HEK293 (cell line): ENCODE results near the gene ARSB.

Experiments used
- CTCF ChIA-PET: fragments of 350-600 bp; formaldehyde crosslinking; extraction: SDS; loops from one replicate; lab custom pipeline; 2021; ENCODE audit warnings: antibody characterized with exemption; lab: Yijun Ruan, JAX
- POLR2A ChIA-PET: fragments of 300-600 bp; formaldehyde crosslinking; extraction: SDS; loops from one replicate; lab custom pipeline; 2020; ENCODE audit warnings: antibody characterized with exemption, inconsistent platforms; lab: Yijun Ruan, JAX
- H3K27ac ChIP-seq: fragments of 200-500 bp; sonication (Bioruptor generic); 2 replicates; pipeline ENCODE4 v1.5.1; 2014; ENCODE audit warnings: low read depth, low read length, control low read depth, inconsistent platforms; ENCODE audit errors: extremely low read depth
- H3K36me3 ChIP-seq, 2 experiments: fragments of 200-500 bp in 1 of 2; sonication (Bioruptor generic) in 1 of 2; 1 replicate in 1 of 2; 2 replicates in 1 of 2; pipeline ENCODE4 v1.5.1; 2014 to 2017; ENCODE audit warnings: inconsistent platforms in 2 of 2, low read length in 2 of 2; ENCODE audit not compliant: control insufficient read depth in 2 of 2, insufficient read depth in 1 of 2
- H3K4me1 ChIP-seq: fragments of 200-500 bp; sonication (Bioruptor generic); 2 replicates; pipeline ENCODE4 v1.5.1; 2014; ENCODE audit warnings: mild to moderate bottlenecking, low read length, inconsistent platforms; ENCODE audit not compliant: control insufficient read depth, insufficient read depth
- H3K4me3 ChIP-seq: 2 replicates; pipeline ENCODE4 v1.5.1; 2011; ENCODE audit warnings: low read depth, mild to moderate bottlenecking, control low read depth, low read length, moderate library complexity
- H3K9me3 ChIP-seq: fragments of 200-500 bp; sonication (Bioruptor generic); 2 replicates; pipeline ENCODE4 v1.5.1; 2014; ENCODE audit warnings: low read depth, low read length, inconsistent platforms; ENCODE audit not compliant: control insufficient read depth, insufficient read depth
- ATF2 ChIP-seq: fragments of 450-650 bp; formaldehyde crosslinking; IDR thresholded peaks from 2 replicates; pipeline ENCODE4 v1.5.1; 2016; ENCODE audit warnings: missing biosample characterization, missing genetic modification characterization, low read depth
- EGR2 ChIP-seq: fragments of 450-650 bp; formaldehyde crosslinking; IDR thresholded peaks from 2 replicates; pipeline ENCODE4 v1.5.1; 2016; ENCODE audit warnings: low read depth, missing biosample characterization, missing genetic modification characterization
- GFI1B ChIP-seq: fragments of 450-650 bp; formaldehyde crosslinking; IDR thresholded peaks from 2 replicates; pipeline ENCODE4 v1.5.1; 2016; ENCODE audit warnings: missing biosample characterization, missing genetic modification characterization
- REPIN1 ChIP-seq: fragments of 450-650 bp; formaldehyde crosslinking; IDR thresholded peaks from 2 replicates; pipeline ENCODE4 v1.5.1; 2017; ENCODE audit warnings: missing biosample characterization, missing genetic modification characterization, low read depth
- ZBTB48 ChIP-seq: fragments of 450-650 bp; formaldehyde crosslinking; IDR thresholded peaks from 2 replicates; pipeline ENCODE4 v1.5.1; 2016; ENCODE audit warnings: missing biosample characterization, missing genetic modification characterization
- ZFHX2 ChIP-seq: fragments of 450-650 bp; formaldehyde crosslinking; conservative IDR thresholded peaks from 2 replicates; pipeline ENCODE4 v1.5.1; 2016; ENCODE audit warnings: missing biosample characterization, missing genetic modification characterization
- ZFP69B ChIP-seq: fragments of 450-650 bp; formaldehyde crosslinking; IDR thresholded peaks from 2 replicates; pipeline ENCODE4 v1.5.1; 2016; ENCODE audit warnings: missing biosample characterization, missing genetic modification characterization
- ZNF10 ChIP-seq: fragments of 450-650 bp; formaldehyde crosslinking; IDR thresholded peaks from 2 replicates; pipeline ENCODE4 v1.5.1; 2017; ENCODE audit warnings: missing biosample characterization, missing genetic modification characterization
- ZNF16 ChIP-seq: fragments of 450-650 bp; formaldehyde crosslinking; IDR thresholded peaks from 2 replicates; pipeline ENCODE4 v1.5.1; 2016; ENCODE audit warnings: low read depth, missing biosample characterization, missing genetic modification characterization
- ZNF248 ChIP-seq: fragments of 450-650 bp; formaldehyde crosslinking; IDR thresholded peaks from 2 replicates; pipeline ENCODE4 v1.5.1; 2017; ENCODE audit warnings: missing biosample characterization, missing genetic modification characterization
- ZNF37A ChIP-seq: fragments of 450-650 bp; IDR thresholded peaks from 2 replicates; pipeline ENCODE4 v1.5.1; 2018; ENCODE audit warnings: missing biosample characterization, missing genetic modification characterization
- ZNF416 ChIP-seq: fragments of 450-650 bp; formaldehyde crosslinking; IDR thresholded peaks from 2 replicates; pipeline ENCODE4 v1.5.1; 2016; ENCODE audit warnings: missing biosample characterization, missing genetic modification characterization
- ZNF510 ChIP-seq: fragments of 450-650 bp; formaldehyde crosslinking; IDR thresholded peaks from 2 replicates; pipeline ENCODE4 v1.5.1; 2018; ENCODE audit warnings: mild to moderate bottlenecking, missing genetic modification characterization, missing biosample characterization; ENCODE audit not compliant: insufficient replicate concordance
- ZNF571 ChIP-seq: fragments of 450-650 bp; formaldehyde crosslinking; IDR thresholded peaks from 2 replicates; pipeline ENCODE4 v1.5.0; 2017; ENCODE audit warnings: missing biosample characterization, missing genetic modification characterization
- ZNF777 ChIP-seq: fragments of 450-650 bp; formaldehyde crosslinking; IDR thresholded peaks from 2 replicates; pipeline ENCODE4 v1.5.1; 2017; ENCODE audit warnings: missing biosample characterization, missing genetic modification characterization, borderline replicate concordance
- ZNF785 ChIP-seq: fragments of 450-650 bp; formaldehyde crosslinking; IDR thresholded peaks from 2 replicates; pipeline ENCODE4 v1.5.1; 2016; ENCODE audit warnings: missing biosample characterization, missing genetic modification characterization
- ZSCAN18 ChIP-seq: fragments of 450-650 bp; formaldehyde crosslinking; IDR thresholded peaks from 2 replicates; pipeline ENCODE4 v1.5.1; 2016; ENCODE audit warnings: missing biosample characterization, missing genetic modification characterization
- TF ChIP-seq, protein P1 (sequence below): fragments of 450-650 bp; formaldehyde crosslinking; IDR thresholded peaks from 2 replicates; pipeline ENCODE4 v1.5.1; 2016; ENCODE audit warnings: missing biosample characterization, missing genetic modification characterization
- TF ChIP-seq, protein P2 (sequence below): fragments of 450-650 bp; formaldehyde crosslinking; IDR thresholded peaks from 2 replicates; pipeline ENCODE4 v1.5.1; 2016; ENCODE audit warnings: missing biosample characterization, missing genetic modification characterization
- TF ChIP-seq, protein P3 (sequence below): fragments of 450-650 bp; formaldehyde crosslinking; IDR thresholded peaks from 2 replicates; pipeline ENCODE4 v1.5.1; 2016; ENCODE audit warnings: missing biosample characterization, missing genetic modification characterization
- TF ChIP-seq, protein P4 (sequence below): fragments of 450-650 bp; formaldehyde crosslinking; IDR thresholded peaks from 2 replicates; pipeline ENCODE4 v1.5.1; 2017; ENCODE audit warnings: missing biosample characterization, missing genetic modification characterization

Gene ARSB

GRCh38 chr5:78806544-78806943 is 178.6 kb downstream of the ARSB start (continued):
- TF ChIP-seq, protein P1, sequence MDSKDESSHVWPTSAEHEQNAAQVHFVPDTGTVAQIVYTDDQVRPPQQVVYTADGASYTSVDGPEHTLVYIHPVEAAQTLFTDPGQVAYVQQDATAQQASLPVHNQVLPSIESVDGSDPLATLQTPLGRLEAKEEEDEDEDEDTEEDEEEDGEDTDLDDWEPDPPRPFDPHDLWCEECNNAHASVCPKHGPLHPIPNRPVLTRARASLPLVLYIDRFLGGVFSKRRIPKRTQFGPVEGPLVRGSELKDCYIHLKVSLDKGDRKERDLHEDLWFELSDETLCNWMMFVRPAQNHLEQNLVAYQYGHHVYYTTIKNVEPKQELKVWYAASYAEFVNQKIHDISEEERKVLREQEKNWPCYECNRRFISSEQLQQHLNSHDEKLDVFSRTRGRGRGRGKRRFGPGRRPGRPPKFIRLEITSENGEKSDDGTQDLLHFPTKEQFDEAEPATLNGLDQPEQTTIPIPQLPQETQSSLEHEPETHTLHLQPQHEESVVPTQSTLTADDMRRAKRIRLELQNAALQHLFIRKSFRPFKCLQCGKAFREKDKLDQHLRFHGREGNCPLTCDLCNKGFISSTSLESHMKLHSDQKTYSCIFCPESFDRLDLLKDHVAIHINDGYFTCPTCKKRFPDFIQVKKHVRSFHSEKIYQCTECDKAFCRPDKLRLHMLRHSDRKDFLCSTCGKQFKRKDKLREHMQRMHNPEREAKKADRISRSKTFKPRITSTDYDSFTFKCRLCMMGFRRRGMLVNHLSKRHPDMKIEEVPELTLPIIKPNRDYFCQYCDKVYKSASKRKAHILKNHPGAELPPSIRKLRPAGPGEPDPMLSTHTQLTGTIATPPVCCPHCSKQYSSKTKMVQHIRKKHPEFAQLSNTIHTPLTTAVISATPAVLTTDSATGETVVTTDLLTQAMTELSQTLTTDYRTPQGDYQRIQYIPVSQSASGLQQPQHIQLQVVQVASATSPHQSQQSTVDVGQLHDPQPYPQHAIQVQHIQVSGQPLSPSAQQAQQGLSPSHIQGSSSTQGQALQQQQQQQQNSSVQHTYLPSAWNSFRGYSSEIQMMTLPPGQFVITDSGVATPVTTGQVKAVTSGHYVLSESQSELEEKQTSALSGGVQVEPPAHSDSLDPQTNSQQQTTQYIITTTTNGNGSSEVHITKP (tag by site-specific recombination) = no peak
- TF ChIP-seq ATF2 (tag by site-specific recombination) = no peak
- TF ChIP-seq, protein P2, sequence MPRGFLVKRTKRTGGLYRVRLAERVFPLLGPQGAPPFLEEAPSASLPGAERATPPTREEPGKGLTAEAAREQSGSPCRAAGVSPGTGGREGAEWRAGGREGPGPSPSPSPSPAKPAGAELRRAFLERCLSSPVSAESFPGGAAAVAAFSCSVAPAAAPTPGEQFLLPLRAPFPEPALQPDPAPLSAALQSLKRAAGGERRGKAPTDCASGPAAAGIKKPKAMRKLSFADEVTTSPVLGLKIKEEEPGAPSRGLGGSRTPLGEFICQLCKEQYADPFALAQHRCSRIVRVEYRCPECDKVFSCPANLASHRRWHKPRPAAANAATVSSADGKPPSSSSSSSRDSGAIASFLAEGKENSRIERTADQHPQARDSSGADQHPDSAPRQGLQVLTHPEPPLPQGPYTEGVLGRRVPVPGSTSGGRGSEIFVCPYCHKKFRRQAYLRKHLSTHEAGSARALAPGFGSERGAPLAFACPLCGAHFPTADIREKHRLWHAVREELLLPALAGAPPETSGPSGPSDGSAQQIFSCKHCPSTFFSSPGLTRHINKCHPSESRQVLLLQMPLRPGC (tag by site-specific recombination) = no peak

GRCh38 chr5:78805474-78806124 is 179.5 kb downstream of the ARSB start:
- POLR2A ChIA-PET = no interaction called here
- Histone ChIP-seq H3K4me3 (no peak overlapping the region), H3K9me3 (no peaks in the 10 kb centered on the region), H3K36me3 (no peaks in the 10 kb centered on the region), H3K4me1 (no peaks in the 10 kb centered on the region), H3K27ac (no peak overlapping the region)
- CTCF ChIA-PET = no interaction called here
- TF ChIP-seq ZBTB48 (tag by site-specific recombination) = no peak
- TF ChIP-seq, protein P3, sequence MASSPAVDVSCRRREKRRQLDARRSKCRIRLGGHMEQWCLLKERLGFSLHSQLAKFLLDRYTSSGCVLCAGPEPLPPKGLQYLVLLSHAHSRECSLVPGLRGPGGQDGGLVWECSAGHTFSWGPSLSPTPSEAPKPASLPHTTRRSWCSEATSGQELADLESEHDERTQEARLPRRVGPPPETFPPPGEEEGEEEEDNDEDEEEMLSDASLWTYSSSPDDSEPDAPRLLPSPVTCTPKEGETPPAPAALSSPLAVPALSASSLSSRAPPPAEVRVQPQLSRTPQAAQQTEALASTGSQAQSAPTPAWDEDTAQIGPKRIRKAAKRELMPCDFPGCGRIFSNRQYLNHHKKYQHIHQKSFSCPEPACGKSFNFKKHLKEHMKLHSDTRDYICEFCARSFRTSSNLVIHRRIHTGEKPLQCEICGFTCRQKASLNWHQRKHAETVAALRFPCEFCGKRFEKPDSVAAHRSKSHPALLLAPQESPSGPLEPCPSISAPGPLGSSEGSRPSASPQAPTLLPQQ (tag by site-specific recombination) = no peak
- TF ChIP-seq ZNF248 (tag by site-specific recombination) = no peak
- TF ChIP-seq ZNF16 = no peak
- TF ChIP-seq ZSCAN18 = no peak
- no peak for TF ChIP-seq ZNF10 (tag by site-specific recombination)
- TF ChIP-seq ZFP69B (tag by site-specific recombination) = no peak
- TF ChIP-seq GFI1B (tag by site-specific recombination) = no peak
- TF ChIP-seq ZNF510 (tag by site-specific recombination) = no peak
- no peak for TF ChIP-seq ZFHX2 (tag by site-specific recombination)

- Histone ChIP-seq H3K27ac (no peak overlapping the region), H3K36me3 (no peaks in the 10 kb centered on the region), H3K4me1 (no peaks in the 10 kb centered on the region), H3K4me3 (no peak overlapping the region), H3K9me3 (no peaks in the 10 kb centered on the region)
- ChIA-PET CTCF (no interaction called here), POLR2A (no interaction called here)
- TF ChIP-seq ZNF37A (no peak), ZNF571 (tag by site-specific recombination) (no peak), ZNF777 (tag by site-specific recombination) (no peak), REPIN1 (tag by site-specific recombination) (no peak), ZNF785 (no peak), ZNF416 (no peak), EGR2 (no peak)
- TF ChIP-seq, protein P4, sequence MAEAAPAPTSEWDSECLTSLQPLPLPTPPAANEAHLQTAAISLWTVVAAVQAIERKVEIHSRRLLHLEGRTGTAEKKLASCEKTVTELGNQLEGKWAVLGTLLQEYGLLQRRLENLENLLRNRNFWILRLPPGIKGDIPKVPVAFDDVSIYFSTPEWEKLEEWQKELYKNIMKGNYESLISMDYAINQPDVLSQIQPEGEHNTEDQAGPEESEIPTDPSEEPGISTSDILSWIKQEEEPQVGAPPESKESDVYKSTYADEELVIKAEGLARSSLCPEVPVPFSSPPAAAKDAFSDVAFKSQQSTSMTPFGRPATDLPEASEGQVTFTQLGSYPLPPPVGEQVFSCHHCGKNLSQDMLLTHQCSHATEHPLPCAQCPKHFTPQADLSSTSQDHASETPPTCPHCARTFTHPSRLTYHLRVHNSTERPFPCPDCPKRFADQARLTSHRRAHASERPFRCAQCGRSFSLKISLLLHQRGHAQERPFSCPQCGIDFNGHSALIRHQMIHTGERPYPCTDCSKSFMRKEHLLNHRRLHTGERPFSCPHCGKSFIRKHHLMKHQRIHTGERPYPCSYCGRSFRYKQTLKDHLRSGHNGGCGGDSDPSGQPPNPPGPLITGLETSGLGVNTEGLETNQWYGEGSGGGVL = no peak
Measured at GRCh38 chr5:78804995-78805394, 180.1 kb downstream of the ARSB start.
